GM21390 (cell line): ENCODE measurements around the gene CCR8.
"Not testable (repeated sequence)": the region's sequence is repeated elsewhere in the genome, so short reads cannot be mapped to it uniquely, and the experiment has no call there.

Experiments used
- ATAC-seq: cut with Tn5 transposase; IDR thresholded peaks from one replicate; pipeline ENCODE4 v1.9.1; 2021; ENCODE audit not compliant: unreplicated experiment

Gene CCR8

DNA sequence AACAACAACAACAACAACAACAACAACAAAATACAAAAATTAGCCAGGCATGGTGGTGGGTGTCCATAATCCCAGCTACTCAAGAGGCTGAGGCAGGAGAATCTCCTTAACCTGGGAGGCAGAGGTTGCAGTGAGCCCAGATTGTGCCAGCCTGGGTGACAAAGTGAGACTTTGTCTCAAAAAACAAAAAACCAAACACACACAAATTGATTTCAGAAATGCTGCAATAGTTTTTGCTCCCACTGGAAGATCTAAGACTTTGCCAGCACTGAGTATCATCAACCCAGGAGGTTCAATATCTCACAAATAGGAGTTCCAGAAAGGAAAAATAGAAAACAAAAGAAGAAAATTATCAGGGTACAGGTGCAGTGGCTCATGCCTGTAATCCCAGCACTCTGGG, 16.2 kb upstream of the CCR8 start:
- no peak for ATAC-seq

DNA sequence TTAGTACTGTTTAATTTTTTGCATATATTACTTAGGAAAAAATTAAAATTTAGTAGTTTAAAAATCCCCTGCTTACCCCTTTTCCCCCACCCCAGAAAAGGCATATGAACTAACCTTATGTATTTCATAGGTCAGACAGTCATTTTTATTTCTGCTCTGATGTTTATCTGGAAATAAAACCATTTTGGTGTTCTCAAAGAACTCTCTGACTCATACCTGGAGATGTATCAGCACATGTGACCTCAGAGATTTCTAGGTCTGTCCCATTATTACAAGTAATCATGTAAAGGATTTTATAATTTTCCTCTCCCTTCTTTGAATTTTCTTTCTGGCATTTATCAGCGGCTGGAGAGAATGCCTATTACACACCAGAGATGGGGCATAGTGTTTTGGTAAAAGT, 14.1 kb upstream of the CCR8 start:
- ATAC-seq: no peak

DNA sequence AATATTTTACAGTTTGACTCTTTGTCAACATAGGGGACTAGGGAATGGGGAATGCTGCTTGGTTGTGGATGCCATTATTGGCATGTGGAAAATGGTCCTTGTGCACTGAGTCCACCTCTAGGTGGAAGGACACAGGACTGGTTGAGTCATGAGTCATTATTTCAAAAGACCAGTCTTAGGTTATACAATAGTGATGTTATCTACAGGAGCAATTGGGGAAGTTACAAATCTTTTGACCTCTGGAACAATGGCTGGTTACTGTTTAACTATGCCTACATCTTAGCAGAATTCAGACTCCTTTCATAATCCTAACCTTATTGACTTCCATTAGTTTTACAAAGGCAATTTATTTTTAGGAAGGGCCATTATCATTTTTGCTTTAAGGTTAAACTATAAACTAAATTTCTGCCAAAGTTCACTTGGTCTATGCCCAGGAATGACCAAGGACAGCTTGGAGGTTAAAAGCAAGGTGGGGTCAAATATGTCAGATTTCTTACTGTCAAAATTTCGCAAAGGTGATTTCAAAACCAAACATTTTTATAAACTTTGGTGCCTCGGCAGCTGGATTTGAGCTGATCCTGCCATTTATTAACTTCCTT, 11.8 kb upstream of the CCR8 start:
- ATAC-seq: no peak

DNA sequence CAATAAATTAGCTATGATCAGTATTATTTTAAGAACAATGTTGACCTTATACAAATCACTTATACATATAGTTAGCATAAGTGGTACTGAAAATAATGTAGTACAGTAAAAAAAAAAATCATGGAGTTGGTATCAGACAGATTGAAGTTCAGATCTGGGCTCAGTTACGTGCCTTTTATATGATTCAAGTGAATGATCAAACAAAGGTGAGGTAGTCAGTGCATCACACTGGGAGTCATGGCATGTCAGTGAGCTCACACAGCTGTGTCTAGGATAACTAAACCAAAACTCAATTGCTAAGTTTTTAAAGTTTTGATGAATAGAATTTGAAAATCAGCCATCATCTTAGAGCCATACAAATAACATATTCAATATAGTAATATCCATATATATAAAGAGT, 11.2 kb upstream of the CCR8 start:
- ATAC-seq: no peak

DNA sequence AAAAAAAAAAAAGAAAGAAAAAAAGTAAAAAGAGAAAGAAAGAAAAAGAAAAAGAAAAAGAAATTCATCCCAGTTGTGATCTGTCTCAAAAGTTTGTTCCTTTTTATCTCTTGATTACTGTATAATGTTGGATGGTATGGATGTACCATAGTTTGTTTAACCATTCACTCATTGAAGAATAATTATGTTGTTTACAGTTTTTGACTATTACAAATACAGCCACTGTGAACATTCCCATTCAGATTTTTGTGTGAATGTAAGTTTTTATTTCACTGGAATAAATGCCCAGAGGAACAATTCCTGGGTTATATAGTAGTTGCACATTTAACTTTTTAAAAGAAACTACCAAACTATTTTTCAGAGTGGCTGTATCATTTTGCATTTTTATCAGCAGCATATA, 10.3 kb upstream of the CCR8 start:
- ATAC-seq: no peak

DNA sequence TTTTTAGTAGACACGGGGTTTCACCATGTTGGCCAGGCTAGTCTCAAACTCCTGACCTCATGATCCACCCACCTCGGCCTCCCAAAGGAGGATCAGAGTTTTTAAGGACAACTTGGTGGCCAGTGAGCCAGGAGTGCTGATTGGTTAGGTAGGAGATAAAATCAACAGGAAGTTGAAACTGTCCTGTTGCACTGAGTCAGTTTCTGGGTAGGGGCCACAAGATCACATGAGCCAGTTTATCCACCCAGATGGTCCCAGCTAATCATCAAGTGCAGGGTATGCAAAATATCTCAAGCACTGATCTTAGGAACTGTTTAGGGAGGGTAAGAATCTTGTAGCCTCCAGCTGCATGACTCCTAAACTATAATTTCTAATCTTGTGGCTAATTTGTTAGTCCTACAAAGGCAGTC, 7.9 kb upstream of the CCR8 start:
- ATAC-seq: not testable (repeated sequence)

DNA sequence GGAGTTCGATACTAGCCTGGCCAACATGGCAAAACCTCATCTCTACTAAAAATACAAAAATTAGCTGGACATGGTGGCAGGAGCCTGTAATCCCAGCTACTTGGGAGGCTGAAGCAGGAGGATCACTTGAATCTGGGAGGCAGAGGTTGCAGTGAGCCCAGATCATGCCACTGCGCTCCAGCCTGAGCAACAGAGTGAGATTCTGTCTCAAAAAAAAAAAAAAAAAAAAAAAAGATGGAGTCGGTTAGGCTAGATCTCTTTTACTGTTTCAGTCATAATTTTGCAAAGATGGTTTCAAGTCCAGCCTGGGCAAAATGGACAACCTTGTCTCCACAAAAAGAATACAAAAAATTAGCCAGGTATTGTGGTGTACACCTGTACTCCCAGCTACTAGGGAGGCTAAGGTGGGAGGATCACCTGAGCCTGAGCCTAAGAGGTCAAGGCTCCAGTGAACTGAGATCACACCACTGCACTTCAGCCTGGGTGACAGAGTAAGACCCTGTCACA, 7.2 kb upstream of the CCR8 start:
- not testable (repeated sequence) for ATAC-seq

DNA sequence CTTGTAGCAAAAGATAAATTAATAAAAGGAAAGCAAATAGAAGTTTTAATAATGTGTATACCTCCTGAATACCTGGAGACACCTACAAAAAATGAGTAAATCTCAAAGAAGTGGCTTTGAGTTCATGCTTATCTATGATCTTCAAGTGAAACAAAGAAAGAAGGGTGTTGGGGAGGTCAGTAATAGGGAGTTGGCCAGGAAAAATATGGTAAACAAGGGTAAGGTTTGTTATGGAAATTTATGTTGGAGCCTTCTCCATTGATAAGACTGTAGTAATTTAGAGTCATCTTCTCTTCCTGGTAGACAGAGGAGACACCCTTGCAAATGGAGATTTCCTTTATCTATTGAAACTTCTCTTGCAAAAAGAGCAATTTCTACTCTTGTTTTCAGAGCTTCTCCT, 6.6 kb upstream of the CCR8 start:
- ATAC-seq: no peak

DNA sequence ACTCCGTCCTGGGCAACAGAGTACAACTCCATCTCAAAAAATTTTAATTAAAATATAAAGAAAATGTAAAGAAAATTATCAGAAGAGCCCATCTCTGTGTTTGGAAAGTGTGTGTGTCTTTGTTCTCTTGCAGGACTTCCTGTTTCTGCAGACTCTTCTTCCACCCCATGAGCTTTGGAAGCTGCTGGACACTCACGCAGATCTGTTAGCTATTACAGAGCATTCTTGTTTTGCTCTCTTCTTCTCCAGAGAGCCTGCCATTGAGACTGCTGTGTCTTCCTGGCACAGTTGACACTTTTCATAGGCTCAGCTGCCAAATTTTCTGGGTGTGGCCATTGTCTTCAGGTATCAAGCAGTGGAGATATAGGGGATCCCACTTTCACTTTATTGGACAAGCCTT, 6.0 kb upstream of the CCR8 start:
- ATAC-seq: no peak

DNA sequence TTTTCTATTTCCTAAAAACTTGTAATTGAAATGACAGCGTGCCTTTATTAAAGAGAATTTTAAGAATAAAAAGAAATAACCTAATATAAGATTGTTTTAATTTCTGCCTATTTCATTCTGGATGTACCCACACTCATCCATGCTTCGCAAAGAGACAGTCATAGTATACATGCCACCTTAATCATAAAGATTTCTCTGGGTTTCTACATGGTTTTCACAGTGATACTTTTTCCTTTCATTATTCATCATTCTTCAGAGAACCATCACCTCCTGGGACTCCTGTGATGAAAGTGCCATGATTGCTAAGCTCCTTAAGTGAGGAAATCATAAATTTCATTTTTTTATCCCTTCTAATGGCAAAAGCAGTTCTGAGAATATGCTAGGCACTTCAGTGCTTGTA, 4.3 kb upstream of the CCR8 start:
- no peak for ATAC-seq

DNA sequence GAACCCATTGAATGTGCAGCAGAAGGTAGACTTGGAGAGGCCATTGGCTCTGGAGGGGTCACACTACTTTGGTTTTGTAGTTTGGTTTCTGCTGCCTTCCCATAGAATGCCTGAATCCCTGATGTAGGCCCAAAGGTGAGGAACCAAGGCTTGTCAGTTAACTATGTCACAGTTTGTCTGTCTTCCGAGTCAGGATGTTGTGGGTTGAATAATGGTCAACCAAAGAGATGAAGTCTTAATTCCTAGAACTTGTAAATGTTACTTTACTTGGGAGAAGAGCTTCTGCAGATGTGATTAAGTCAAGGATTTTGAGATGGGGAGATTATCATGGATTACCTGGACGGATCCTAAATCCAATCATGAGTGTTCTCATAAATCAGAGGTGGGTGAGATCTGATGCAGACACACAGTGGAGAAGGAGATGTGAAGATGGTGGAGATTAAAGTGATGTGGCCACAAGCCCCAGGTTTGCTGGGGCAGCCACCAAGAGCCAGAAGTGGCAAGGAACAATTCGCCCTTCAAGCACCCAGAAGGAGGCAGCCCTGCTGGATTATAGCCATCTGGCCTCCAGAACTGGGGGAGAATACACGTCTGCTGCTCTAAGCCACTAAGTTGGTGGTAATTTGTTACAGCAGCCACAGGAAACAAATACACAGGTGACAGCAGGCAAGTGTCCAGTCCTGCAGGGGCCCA, 2.3 kb upstream of the CCR8 start:
- peak; percentile 7 for ATAC-seq

DNA sequence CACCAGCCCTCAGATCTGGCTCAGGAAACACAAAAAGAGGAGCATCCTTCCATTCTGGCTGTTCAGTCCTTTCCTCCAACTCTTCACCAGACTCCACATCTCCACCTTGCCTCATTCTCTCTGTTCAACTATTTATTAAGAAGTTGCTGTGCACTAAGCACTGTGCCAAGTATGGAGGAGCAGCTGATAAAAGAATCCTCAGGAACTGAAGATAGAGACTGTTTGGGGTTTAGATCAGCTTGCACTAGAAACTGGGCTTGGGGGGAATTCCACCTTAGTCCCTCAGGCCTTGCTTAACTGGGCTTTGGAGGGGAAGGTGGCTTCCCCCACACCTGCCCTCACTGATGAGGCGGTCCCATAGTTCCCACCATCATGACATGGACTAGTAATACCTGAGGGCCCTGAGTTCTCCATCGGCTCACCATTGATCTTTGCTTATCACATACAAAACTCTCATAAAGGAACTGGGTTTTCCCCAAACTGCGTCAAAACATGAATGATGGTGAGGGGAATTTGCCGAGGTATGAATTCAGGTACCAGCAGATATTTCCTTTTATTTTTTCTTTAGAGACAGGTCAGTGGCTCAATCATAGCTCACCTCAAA, 1.7 kb upstream of the CCR8 start:
- ATAC-seq: peak; percentile 59

DNA sequence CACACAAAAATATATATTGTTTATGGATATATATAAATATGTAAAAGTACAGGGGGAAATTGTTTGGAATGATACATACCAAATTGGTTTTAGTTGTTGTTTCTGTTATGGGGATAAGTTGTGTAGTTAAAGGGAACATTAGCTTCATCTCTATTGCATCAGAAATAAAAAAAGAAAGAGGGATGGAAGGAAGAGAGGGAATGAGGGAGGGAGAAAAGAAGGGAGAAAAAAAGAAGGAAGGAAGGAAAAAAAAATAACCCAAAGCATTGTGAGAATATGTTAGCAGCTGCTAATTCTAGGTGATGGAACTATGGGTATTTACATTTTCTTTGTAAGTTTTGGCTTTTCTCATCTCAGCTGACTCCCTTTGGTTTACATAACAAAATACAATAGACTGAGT, 1.3 kb downstream of the CCR8 start:
- no peak for ATAC-seq

DNA sequence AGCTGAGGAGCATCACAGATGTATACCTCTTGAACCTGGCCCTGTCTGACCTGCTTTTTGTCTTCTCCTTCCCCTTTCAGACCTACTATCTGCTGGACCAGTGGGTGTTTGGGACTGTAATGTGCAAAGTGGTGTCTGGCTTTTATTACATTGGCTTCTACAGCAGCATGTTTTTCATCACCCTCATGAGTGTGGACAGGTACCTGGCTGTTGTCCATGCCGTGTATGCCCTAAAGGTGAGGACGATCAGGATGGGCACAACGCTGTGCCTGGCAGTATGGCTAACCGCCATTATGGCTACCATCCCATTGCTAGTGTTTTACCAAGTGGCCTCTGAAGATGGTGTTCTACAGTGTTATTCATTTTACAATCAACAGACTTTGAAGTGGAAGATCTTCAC, 3.0 kb downstream of the CCR8 start:
- ATAC-seq: no peak

DNA sequence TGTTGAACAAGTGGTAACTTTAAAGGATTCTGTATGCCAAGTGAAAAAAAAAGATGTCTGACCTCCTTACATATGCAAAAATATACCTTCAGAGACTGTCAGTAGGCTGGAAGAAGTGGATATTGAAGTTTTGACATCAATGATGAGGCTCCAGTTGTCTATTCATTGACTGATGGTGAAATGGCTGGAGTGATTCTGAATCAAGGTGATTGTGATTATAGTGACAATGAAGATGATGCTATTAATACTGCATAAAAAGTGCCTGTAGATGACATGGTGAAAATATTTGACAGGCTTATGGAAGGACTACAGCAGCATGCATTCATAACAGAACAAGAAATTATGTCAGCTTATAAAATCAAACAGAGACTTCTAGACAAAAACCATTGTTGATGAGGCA, 4.1 kb downstream of the CCR8 start:
- no peak for ATAC-seq

DNA sequence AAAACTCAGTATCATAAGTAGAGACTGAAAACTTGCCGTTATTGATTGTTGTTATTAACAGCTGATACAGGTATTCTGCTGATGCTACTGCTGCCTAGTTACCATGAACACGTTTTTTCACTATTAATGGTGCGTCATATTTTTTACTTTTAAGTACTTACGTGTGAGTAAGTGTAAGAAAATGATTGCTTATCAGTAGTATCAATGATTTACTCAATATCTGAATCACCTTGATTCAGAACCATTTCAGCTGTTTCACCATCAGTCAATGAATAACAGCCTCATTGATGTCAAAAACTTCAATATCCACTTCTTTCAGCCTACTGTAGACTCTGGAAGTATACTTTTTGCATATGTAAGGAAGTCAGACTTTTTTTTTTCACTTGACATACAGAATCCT, 4.7 kb downstream of the CCR8 start:
- ATAC-seq: no peak

DNA sequence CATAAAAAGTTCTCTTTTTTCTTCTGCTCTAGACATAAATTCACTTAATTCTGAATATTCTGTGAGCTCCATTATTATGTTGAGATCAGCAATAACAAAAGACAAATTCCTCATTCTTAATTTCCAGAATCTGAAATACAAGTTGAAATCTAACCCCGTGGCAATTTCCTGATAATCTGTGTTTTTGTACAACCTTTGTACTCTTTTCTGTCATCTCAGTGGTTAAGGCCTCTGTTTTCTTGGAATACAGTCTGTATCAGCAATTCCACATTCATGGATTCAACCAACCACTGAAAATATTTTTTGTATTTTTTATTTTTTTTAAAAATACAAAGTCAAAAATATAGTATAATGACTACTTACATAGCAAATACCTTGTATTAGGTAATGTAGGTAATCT, 8.7 kb downstream of the CCR8 start:
- ATAC-seq: no peak

DNA sequence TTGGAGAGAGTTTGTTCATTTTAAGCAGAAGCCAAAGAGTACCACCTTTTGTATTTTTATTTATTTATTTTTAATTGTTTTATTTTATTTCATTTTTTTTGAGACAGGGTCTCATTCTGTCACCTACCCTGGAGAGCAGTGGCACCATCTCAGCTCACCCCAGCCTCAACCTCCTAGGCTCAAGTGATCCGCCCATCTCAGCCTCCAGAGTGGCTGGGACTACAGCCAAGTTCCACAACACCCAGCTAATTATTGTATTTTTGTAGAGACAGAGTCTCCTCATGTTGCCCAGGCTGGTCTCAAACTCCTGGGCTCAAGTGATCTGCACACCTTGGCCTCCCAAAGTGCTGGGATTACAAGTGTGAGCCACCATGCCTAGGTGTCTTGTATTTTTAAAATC, 9.6 kb downstream of the CCR8 start:
- ATAC-seq: no peak

DNA sequence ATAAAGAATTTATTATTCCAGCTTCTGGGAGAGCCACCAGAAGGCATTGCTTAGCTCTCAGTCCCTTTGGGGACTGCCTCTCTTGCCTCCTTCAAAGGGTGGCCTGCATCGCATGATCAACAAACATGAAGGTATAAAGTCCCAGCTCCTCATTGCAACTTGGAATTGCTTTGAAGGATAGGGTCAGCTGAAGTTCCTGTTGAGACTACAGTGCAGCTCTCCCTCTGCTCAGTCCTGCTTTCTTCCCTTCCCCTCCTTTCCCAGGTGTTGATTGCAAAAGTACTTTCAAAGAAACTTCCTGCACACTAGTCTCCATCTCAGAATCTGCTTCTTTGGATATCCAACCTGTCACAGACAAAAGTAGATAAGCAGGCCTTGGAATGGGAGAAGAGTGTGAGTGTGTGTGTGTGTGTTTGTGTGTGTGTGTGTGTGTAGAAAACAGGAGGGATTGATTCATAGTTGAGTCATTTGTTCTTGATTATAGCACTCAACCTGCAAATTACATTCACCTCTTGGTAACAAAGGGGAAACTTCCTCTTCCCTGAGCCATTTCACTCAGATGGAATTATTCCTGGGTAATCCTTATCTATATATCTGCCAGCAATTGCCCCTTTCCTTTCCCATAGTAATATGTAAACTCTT, 13.7 kb downstream of the CCR8 start:
- ATAC-seq: no peak

DNA sequence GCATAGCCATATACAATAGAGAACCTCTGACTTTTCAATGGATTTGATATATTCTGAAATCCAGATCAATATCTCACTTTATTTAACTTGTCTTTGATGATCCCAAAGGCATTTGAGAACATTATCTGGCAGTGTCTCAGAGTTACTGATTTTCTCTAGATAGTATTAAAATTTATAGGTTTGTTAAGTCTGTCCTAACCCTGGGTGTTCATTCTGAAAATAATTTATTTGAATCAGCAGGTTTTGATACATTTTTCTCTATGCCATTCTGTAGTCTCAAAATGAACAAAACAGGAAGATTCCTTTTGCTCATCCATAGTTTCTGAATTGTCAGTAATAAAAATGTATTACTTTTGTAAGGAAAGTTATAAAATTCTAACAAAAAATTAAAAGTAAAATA, 14.3 kb downstream of the CCR8 start:
- ATAC-seq: no peak

DNA sequence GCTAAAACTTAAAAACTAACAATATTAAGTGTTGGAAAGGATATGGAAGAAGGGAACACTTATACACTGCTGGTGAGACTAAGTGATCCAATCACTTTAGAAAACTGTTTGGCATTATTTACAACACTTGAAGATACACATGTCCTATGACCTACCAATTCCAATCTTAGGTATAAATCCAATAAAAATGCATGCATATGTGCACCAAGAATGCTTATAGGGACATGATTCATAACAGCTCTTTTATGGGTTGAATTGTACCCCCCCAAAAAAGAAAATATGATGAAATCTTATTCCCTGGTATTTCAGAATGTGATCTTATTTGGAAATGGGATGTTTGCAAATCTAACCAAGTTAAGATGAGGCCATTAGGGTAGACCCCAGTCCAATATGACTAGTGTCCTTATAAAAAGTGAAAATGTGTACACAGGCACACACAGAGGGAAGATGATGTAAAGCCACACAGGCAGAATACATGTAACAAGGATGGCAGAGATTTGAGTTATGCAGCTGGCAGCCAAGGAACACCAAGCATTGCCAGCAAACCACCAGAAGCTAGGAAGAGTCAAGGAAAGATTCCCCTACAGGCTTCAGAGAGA, 15.3 kb downstream of the CCR8 start:
- no peak for ATAC-seq
